ENCODE measurements around the gene SNAPIN. TPM values are rescaled to one million over a fixed set of nuclear protein-coding genes. Genes with fewer than 3 reads are reported as not detected.

Gene SNAPIN
- total RNA-seq, 1 experiment from 2014 or later = 29.0 TPM

GRCh38 chr1:153642161-153642560, 16.3 kb upstream of the SNAPIN start:
- H3K79me1 ChIP-seq (ENCODE audit: insufficient read depth, low read depth, low read length, poor library complexity, severe bottlenecking) = peaks cover 4% of the 10 kb centered on the region
- no peak overlapping the region for H3K14ac ChIP-seq (ENCODE audit: insufficient read depth, low read length)
- H2BK120ac ChIP-seq (ENCODE audit: low read depth, low read length, poor library complexity, severe bottlenecking) = no peak overlapping the region
- H3K56ac ChIP-seq (ENCODE audit: insufficient read length, low read depth, low read length) = no peak overlapping the region
- no CpG with 5 or more reads among the region's 11 CpGs for WGBS (ENCODE audit: extremely low coverage, insufficient read length, low lambda C conversion rate)
- no peak overlapping the region for H3K4ac ChIP-seq (ENCODE audit: low read depth, low read length)
- H2BK15ac ChIP-seq (ENCODE audit: low read depth, low read length) = no peak overlapping the region
- no peak overlapping the region for H2AK5ac ChIP-seq (ENCODE audit: insufficient read length, low read length)
- H2BK12ac ChIP-seq (ENCODE audit: insufficient read length, low read depth, low read length) = no peak overlapping the region
- no peak overlapping the region for H2AFZ ChIP-seq (ENCODE audit: low read length)
- Mint-ChIP-seq H3K27ac (no peak overlapping the region), H3K4me1 (peaks cover under 1 to 1% of the 10 kb centered on the region in 2 experiments; a peak in 3 of 4 replicates), H3K36me3 (ENCODE audit: insufficient read depth in 1 of 3, low read depth in 3 of 3) (peaks cover 56 to 95% (median 87%) of the 10 kb centered on the region in 3 experiments; a peak in 6 of 7 replicates), H3K4me3 (no peak overlapping the region), H3K27me3 (ENCODE audit: low read depth) (no peaks in the 10 kb centered on the region), H3K9me3 (no peaks in the 10 kb centered on the region)
- H3K27ac ChIP-seq (ENCODE audit: insufficient read length, low read depth, low read length) = no peak overlapping the region
- H4K8ac ChIP-seq (replicated peaks; ENCODE audit: insufficient read length, low read depth, low read length) = no peak overlapping the region
- H4K5ac ChIP-seq (ENCODE audit: insufficient read length, low read depth, low read length) = no peak overlapping the region
- no peak overlapping the region for H3K4me2 ChIP-seq (ENCODE audit: insufficient read depth, insufficient read length, low read length)
- H2BK5ac ChIP-seq (ENCODE audit: insufficient read length, low read length) = no peak overlapping the region
- no peaks in the 10 kb centered on the region for H4K20me1 ChIP-seq (ENCODE audit: control insufficient read depth, insufficient read depth, insufficient read length)
- no peaks in the 10 kb centered on the region for H3K79me2 ChIP-seq (ENCODE audit: insufficient read depth, low read length)
- H3K18ac ChIP-seq (ENCODE audit: insufficient read length, low read depth, low read length) = no peak overlapping the region
- H3K27me3 ChIP-seq (ENCODE audit: insufficient read depth, low read length) = no peaks in the 10 kb centered on the region
- no peaks in the 10 kb centered on the region for H3K9me3 ChIP-seq (ENCODE audit: control insufficient read depth, low read depth, low read length)
- H3K4me1 ChIP-seq (ENCODE audit: insufficient read depth, low read length) = no peaks in the 10 kb centered on the region
- TF ChIP-seq CTCF (conservative IDR thresholded peaks at IDR 0.05) = no peak
- DNase-seq = no peak
- H3T11ph ChIP-seq (ENCODE audit: low read length) = no peak overlapping the region
- H3K23ac ChIP-seq (ENCODE audit: insufficient read length, low read depth, low read length) = no peak overlapping the region
- no peak overlapping the region for H2BK20ac ChIP-seq (ENCODE audit: low read depth, low read length, poor library complexity, severe bottlenecking)
- H3K9ac ChIP-seq (ENCODE audit: extremely low read depth, insufficient read length, low read length) = no peak overlapping the region
- H3K23me2 ChIP-seq (ENCODE audit: insufficient read length, low read depth, low read length, poor library complexity, severe bottlenecking) = no peaks in the 10 kb centered on the region
- H4K91ac ChIP-seq (ENCODE audit: insufficient read length, low read depth, low read length) = no peak overlapping the region

Measured in H9 (cell line).